Adrenal gland (tissue), 5 donors: ENCODE results near the gene MRPS10.

Experiments
- POLR2A ChIP-seq, 2 donors: fragments of 450-650 bp; IDR thresholded peaks; one replicate each; pipeline ENCODE4 v1.6.1; 2017; ENCODE audit warnings: antibody characterized with exemption in 2 of 2, mild to moderate bottlenecking in 2 of 2, moderate library complexity in 1 of 2
- TF ChIP-seq, protein P1 (sequence below), 6 experiments: fragments of 450-650 bp in 4 of 6; fragments of 200-600 bp in 2 of 6; sonication (generic) in 1 of 6; IDR thresholded peaks; 1 replicate in 5 of 6; 2 replicates in 1 of 6; pipeline versions ENCODE4 v1.5.1 to v1.8.0; 2016 to 2021; ENCODE audit warnings: antibody characterized with exemption in 6 of 6, mild to moderate bottlenecking in 2 of 6, moderate library complexity in 1 of 6
- donor health status: DM: no; HTN: no; CAD: no.

DNA sequence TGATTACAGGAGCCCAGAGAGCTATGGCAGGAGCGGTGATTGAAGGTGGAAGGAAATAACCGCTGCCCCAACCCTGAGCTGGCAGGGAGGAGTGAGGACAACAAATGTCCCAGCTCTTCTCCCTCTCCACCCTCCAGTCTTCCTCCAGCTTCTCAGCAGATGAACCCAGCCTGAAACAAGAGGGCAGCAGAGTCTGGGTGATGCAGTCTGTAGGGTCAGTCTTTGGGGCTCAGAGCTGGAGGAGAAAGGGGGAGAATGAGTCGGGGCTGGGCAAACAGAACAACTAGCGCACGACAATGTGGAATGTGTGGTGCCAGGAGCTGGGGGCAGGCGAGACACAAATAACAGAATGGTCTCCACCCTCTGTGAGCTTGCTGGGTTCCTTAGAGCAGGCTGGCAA lies 49.0 kb downstream of the MRPS10 start:
- no peak for TF ChIP-seq POLR2A (IDR thresholded peaks at IDR 0.05)
- TF ChIP-seq, protein P1, sequence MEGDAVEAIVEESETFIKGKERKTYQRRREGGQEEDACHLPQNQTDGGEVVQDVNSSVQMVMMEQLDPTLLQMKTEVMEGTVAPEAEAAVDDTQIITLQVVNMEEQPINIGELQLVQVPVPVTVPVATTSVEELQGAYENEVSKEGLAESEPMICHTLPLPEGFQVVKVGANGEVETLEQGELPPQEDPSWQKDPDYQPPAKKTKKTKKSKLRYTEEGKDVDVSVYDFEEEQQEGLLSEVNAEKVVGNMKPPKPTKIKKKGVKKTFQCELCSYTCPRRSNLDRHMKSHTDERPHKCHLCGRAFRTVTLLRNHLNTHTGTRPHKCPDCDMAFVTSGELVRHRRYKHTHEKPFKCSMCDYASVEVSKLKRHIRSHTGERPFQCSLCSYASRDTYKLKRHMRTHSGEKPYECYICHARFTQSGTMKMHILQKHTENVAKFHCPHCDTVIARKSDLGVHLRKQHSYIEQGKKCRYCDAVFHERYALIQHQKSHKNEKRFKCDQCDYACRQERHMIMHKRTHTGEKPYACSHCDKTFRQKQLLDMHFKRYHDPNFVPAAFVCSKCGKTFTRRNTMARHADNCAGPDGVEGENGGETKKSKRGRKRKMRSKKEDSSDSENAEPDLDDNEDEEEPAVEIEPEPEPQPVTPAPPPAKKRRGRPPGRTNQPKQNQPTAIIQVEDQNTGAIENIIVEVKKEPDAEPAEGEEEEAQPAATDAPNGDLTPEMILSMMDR (IDR thresholded peaks at IDR 0.05) = no peak
